Measurements from ENCODE around the gene SLC26A11. TPM values are rescaled to one million over a fixed set of nuclear protein-coding genes. Genes with fewer than 3 reads are reported as not detected.
"Not testable (repeated sequence)": the region's sequence is repeated elsewhere in the genome, so short reads cannot be mapped to it uniquely, and the experiment has no call there.

SLC26A11 gene
- total RNA-seq, 2 experiments from 2014 or later: 46.5 to 50.9 TPM

- Mint-ChIP-seq H3K27ac (no peak overlapping the region), H3K27me3 (no peaks in the 10 kb centered on the region), H3K36me3 (ENCODE audit: low read depth) (peaks cover 60% of the 10 kb centered on the region), H3K9me3 (no peaks in the 10 kb centered on the region), H3K4me3 (no peak overlapping the region), H3K4me1 (ENCODE audit: low read depth) (no peaks in the 10 kb centered on the region)
- TF ChIP-seq CTCF (IDR thresholded peaks at IDR 0.05): no peak
- no peaks in the 10 kb centered on the region for H3K9me3 ChIP-seq (ENCODE audit: control insufficient read depth in 1 of 2, insufficient read depth in 1 of 2, low read length in 2 of 2)
- intact Hi-C loops (cut with DNase I, micrococcal nuclease): no loop called here
- ATAC-seq (ENCODE audit: poor library complexity): no peak
- H3K4me3 ChIP-seq (ENCODE audit: low read length): no peak overlapping the region
- CTCF ChIA-PET: no interaction called here
- POLR2A ChIA-PET: no interaction called here
- H3K27ac ChIP-seq (ENCODE audit: low read depth in 1 of 2, low read length in 2 of 2): no peak overlapping the region
- no peaks in the 10 kb centered on the region for H3K4me1 ChIP-seq (ENCODE audit: insufficient read depth, low read length)
- DNase-seq: no peak
- peaks cover 39% of the 10 kb centered on the region for H3K36me3 ChIP-seq (ENCODE audit: insufficient read depth, low read length)
- H3K27me3 ChIP-seq (ENCODE audit: control insufficient read depth in 1 of 2, insufficient read depth in 2 of 2, low read length in 2 of 2): no peaks in the 10 kb centered on the region
These were observed 22.3 kb downstream of the SLC26A11 start for GRCh38 chr17:80242505-80242904.

GRCh38 chr17:80243526-80244433, 23.6 kb downstream of the SLC26A11 start:
- no peaks in the 10 kb centered on the region for H3K27me3 ChIP-seq (ENCODE audit: control insufficient read depth in 1 of 2, insufficient read depth in 2 of 2, low read length in 2 of 2)
- intact Hi-C loops (cut with DNase I, micrococcal nuclease): no loop called here
- H3K4me1 ChIP-seq (ENCODE audit: insufficient read depth, low read length): no peaks in the 10 kb centered on the region
- ChIA-PET POLR2A (no interaction called here), CTCF (no interaction called here)
- Mint-ChIP-seq H3K27ac (no peak overlapping the region), H3K27me3 (no peaks in the 10 kb centered on the region), H3K36me3 (ENCODE audit: low read depth) (peaks cover 49% of the 10 kb centered on the region), H3K9me3 (no peaks in the 10 kb centered on the region), H3K4me3 (no peak overlapping the region), H3K4me1 (ENCODE audit: low read depth) (no peaks in the 10 kb centered on the region)
- no peak for DNase-seq
- H3K9me3 ChIP-seq (ENCODE audit: control insufficient read depth in 1 of 2, insufficient read depth in 1 of 2, low read length in 2 of 2): no peaks in the 10 kb centered on the region
- H3K36me3 ChIP-seq (ENCODE audit: insufficient read depth, low read length): peaks cover 31% of the 10 kb centered on the region
- no peak overlapping the region for H3K27ac ChIP-seq (ENCODE audit: low read depth in 1 of 2, low read length in 2 of 2)
- no peak overlapping the region for H3K4me3 ChIP-seq (ENCODE audit: low read length)
- no peak for TF ChIP-seq CTCF (IDR thresholded peaks at IDR 0.05)
- no peak for ATAC-seq (ENCODE audit: poor library complexity)

DNA sequence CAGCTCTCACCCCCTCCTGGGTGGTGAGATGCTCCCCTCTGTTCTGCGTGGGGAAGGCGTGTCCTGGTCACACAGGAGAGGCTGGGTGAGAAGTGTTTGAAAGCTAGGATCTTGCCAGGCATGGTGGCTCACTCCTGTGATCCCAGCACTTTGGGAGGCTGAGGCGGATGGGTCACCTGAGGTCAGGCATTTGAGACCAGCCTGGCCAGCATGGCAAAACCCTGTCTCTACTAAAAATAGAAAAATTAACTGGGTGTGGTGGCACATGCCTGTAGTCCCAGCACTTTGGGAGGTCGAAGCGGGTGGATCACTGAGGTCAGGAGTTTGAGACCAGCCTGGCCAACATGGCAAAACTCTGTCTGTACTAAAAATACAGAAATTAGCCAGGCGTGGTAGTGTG, 24.2 kb downstream of the SLC26A11 start:
- peaks cover 54% of the 10 kb centered on the region for H3K36me3 Mint-ChIP-seq (ENCODE audit: low read depth)
- CTCF ChIA-PET; H3K9me3 Mint-ChIP-seq; H3K4me3 Mint-ChIP-seq; H3K27me3 ChIP-seq (ENCODE audit: control insufficient read depth in 1 of 2, insufficient read depth in 2 of 2, low read length in 2 of 2); H3K4me3 ChIP-seq (ENCODE audit: low read length); intact Hi-C loops (cut with DNase I, micrococcal nuclease); H3K9me3 ChIP-seq (ENCODE audit: control insufficient read depth in 1 of 2, insufficient read depth in 1 of 2, low read length in 2 of 2); H3K27me3 Mint-ChIP-seq; ATAC-seq (ENCODE audit: poor library complexity); H3K27ac Mint-ChIP-seq; DNase-seq; H3K4me1 Mint-ChIP-seq (ENCODE audit: low read depth); H3K4me1 ChIP-seq (ENCODE audit: insufficient read depth, low read length); H3K27ac ChIP-seq (ENCODE audit: low read depth in 1 of 2, low read length in 2 of 2); POLR2A ChIA-PET: not testable (repeated sequence)
- H3K36me3 ChIP-seq (ENCODE audit: insufficient read depth, low read length): peaks cover 31% of the 10 kb centered on the region

Data from CD4-positive, alpha-beta T cell (primary cell).